ENCODE results near the gene EWSR1.
A peak's percentile ranks its signal among the peaks of the same experiment; 100 is the strongest.
"Not testable (repeated sequence)": the region's sequence is repeated elsewhere in the genome, so short reads cannot be mapped to it uniquely, and the experiment has no call there.

EWSR1 gene

GRCh38 chr22:29267858-29268510 is at the start of gene EWSR1, which contains the start of gene RHBDD3:
Gene EWSR1 (plus strand): TSS chr22:29268268. CDS start chr22:29268337, 69 bp downstream.
Gene RHBDD3 (minus strand): TSS chr22:29267981. CDS start chr22:29265626, 2,355 bp downstream.
- DNase-seq, result peak; percentile 75

- DNase-seq, result peak; percentile 10
These were observed 49.2 kb upstream of the EWSR1 start for GRCh38 chr22:29218758-29219408.

- DNase-seq, result not testable (repeated sequence)
These were observed 48.7 kb upstream of the EWSR1 start for GRCh38 chr22:29219409-29219782.

- DNase-seq, result peak; percentile 4
These were observed 48.0 kb upstream of the EWSR1 start for GRCh38 chr22:29219881-29220670.

- DNase-seq, result peak; percentile 4
These were observed 43.8 kb upstream of the EWSR1 start for GRCh38 chr22:29224121-29224858.

GRCh38 chr22:29224859-29225410 is 43.1 kb upstream of the EWSR1 start:
- no peak for DNase-seq

GRCh38 chr22:29225422-29226090 is 42.5 kb upstream of the EWSR1 start:
- DNase-seq, result peak; percentile 21

- no peak for DNase-seq
These were observed 41.6 kb upstream of the EWSR1 start for GRCh38 chr22:29226351-29226981.

- no peak for DNase-seq
These were observed 36.8 kb upstream of the EWSR1 start for GRCh38 chr22:29230972-29231875.

- DNase-seq, result peak; percentile 5
These were observed 35.8 kb upstream of the EWSR1 start for GRCh38 chr22:29231971-29232959.

- no peak for DNase-seq
These were observed 34.7 kb upstream of the EWSR1 start for GRCh38 chr22:29233277-29233877.

GRCh38 chr22:29240481-29240880 is 27.6 kb upstream of the EWSR1 start:
- DNase-seq, result not testable (repeated sequence)

- no peak for DNase-seq
These were observed 24.1 kb upstream of the EWSR1 start for GRCh38 chr22:29243874-29244446.

- DNase-seq, result no peak
These were observed 23.1 kb upstream of the EWSR1 start for GRCh38 chr22:29244785-29245625.

GRCh38 chr22:29245626-29246385 is 22.3 kb upstream of the EWSR1 start:
- no peak for DNase-seq

- not testable (repeated sequence) for DNase-seq
These were observed 20.2 kb upstream of the EWSR1 start for GRCh38 chr22:29247891-29248290.

GRCh38 chr22:29251265-29251664 is 16.8 kb upstream of the EWSR1 start:
- no peak for DNase-seq

All from 8988T (cell line).